ENCODE data around the gene LRRN4CL. TPM values are rescaled to one million over a fixed set of nuclear protein-coding genes. Genes with fewer than 3 reads are reported as not detected.

Gene LRRN4CL
- total and polyA plus RNA-seq, 2 of the 8 experiments (the other 6 are each of a cell fraction or from before 2014, with no cell fraction given) = 0.05 to 0.26 TPM

- TF ChIP-seq CHD7 (IDR thresholded peaks at IDR 0.05; ENCODE audit: insufficient replicate concordance, low read length) = no peak
- TF ChIP-seq SP4 (IDR thresholded peaks at IDR 0.05; ENCODE audit: low read length) = no peak
- peak; percentile 34 for TF ChIP-seq SAP30 (IDR thresholded peaks at IDR 0.05; ENCODE audit: insufficient read depth, insufficient replicate concordance, low read length)
- TF ChIP-seq CTCF (IDR thresholded peaks at IDR 0.05; ENCODE audit: control extremely low read depth in 1 of 3, insufficient read depth in 1 of 3, low read depth in 1 of 3, low read length in 3 of 3) = no peak; a peak in 1 of 4 replicates
- TF ChIP-seq RAD21 (IDR thresholded peaks at IDR 0.05 in 1 of 2, conservative IDR thresholded peaks at IDR 0.05 in 1 of 2; ENCODE audit: low read depth in 2 of 2, low read length in 2 of 2) = no peak
- TF ChIP-seq ZNF274 (IDR thresholded peaks at IDR 0.05; ENCODE audit: borderline replicate concordance, extremely low read depth, low read length) = no peak
Observed at GRCh38 chr11:62678770-62679696, 10.3 kb downstream of the LRRN4CL start, which contains the start of gene UBXN1 (continued).

Measured in H1 (cell line).